Activated naive CD4-positive, alpha-beta T cell treated with anti-CD3 and anti-CD28 coated beads, Interleukin-2, amount 50 U/mL, for 24 hours (primary cell): ENCODE data around the gene ACTL8.

Experiments
- H3K27ac Mint-ChIP-seq: one replicate; pipeline ENCODE4 v1.8.0; 2021; ENCODE audit warnings: mild to moderate bottlenecking, mixed read lengths
- H3K27me3 Mint-ChIP-seq: one replicate; pipeline ENCODE4 v1.8.0; 2021; ENCODE audit warnings: mixed read lengths
- H3K36me3 Mint-ChIP-seq: one replicate; pipeline ENCODE4 v1.8.0; 2021; ENCODE audit warnings: mixed read lengths
- H3K4me1 Mint-ChIP-seq: one replicate; pipeline ENCODE4 v1.8.0; 2021; ENCODE audit warnings: mixed read lengths
- H3K4me3 Mint-ChIP-seq: one replicate; pipeline ENCODE4 v1.8.0; 2021; ENCODE audit warnings: mild to moderate bottlenecking, mixed read lengths
- H3K9me3 Mint-ChIP-seq: one replicate; pipeline ENCODE4 v1.8.0; 2021; ENCODE audit warnings: mixed read lengths

ACTL8 gene

GRCh38 chr1:17774452-17774851 lies 19.3 kb downstream of the ACTL8 start:
- H3K9me3 Mint-ChIP-seq = no peaks in the 10 kb centered on the region
- H3K4me1 Mint-ChIP-seq = no peaks in the 10 kb centered on the region
- H3K36me3 Mint-ChIP-seq = no peaks in the 10 kb centered on the region
- H3K27me3 Mint-ChIP-seq = peaks cover 2% of the 10 kb centered on the region
- H3K4me3 Mint-ChIP-seq = no peak overlapping the region
- no peak overlapping the region for H3K27ac Mint-ChIP-seq

GRCh38 chr1:17775796-17776195 lies 20.7 kb downstream of the ACTL8 start:
- no peak overlapping the region for H3K27ac Mint-ChIP-seq
- H3K4me3 Mint-ChIP-seq = no peak overlapping the region
- no peaks in the 10 kb centered on the region for H3K9me3 Mint-ChIP-seq

GRCh38 chr1:17776426-17776825 lies 21.3 kb downstream of the ACTL8 start:
- Mint-ChIP-seq H3K27me3 (peaks cover under 1% of the 10 kb centered on the region), H3K27ac (no peak overlapping the region), H3K4me1 (no peaks in the 10 kb centered on the region), H3K4me3 (no peak overlapping the region), H3K9me3 (no peaks in the 10 kb centered on the region), H3K36me3 (no peaks in the 10 kb centered on the region)

More at GRCh38 chr1:17775796-17776195, 20.7 kb downstream of the ACTL8 start:
- no peaks in the 10 kb centered on the region for H3K36me3 Mint-ChIP-seq
- H3K27me3 Mint-ChIP-seq = peaks cover 2% of the 10 kb centered on the region
- no peaks in the 10 kb centered on the region for H3K4me1 Mint-ChIP-seq

- Mint-ChIP-seq H3K9me3 (no peaks in the 10 kb centered on the region), H3K4me3 (no peak overlapping the region), H3K27ac (no peak overlapping the region), H3K27me3 (peaks cover 2% of the 10 kb centered on the region), H3K36me3 (no peaks in the 10 kb centered on the region), H3K4me1 (no peaks in the 10 kb centered on the region)
Measured at GRCh38 chr1:17777330-17777729, 22.2 kb downstream of the ACTL8 start.

GRCh38 chr1:17777818-17778217 lies 22.7 kb downstream of the ACTL8 start:
- Mint-ChIP-seq H3K4me3 (no peak overlapping the region), H3K27ac (no peak overlapping the region), H3K27me3 (peaks cover 2% of the 10 kb centered on the region), H3K36me3 (no peaks in the 10 kb centered on the region), H3K4me1 (no peaks in the 10 kb centered on the region), H3K9me3 (no peaks in the 10 kb centered on the region)

- H3K4me1 Mint-ChIP-seq = no peaks in the 10 kb centered on the region
- no peak overlapping the region for H3K4me3 Mint-ChIP-seq
- H3K27me3 Mint-ChIP-seq = peaks cover 2% of the 10 kb centered on the region
- H3K27ac Mint-ChIP-seq = no peak overlapping the region
- no peaks in the 10 kb centered on the region for H3K36me3 Mint-ChIP-seq
- H3K9me3 Mint-ChIP-seq = no peaks in the 10 kb centered on the region
Measured at GRCh38 chr1:17780916-17781315, 25.8 kb downstream of the ACTL8 start.

- no peak overlapping the region for H3K27ac Mint-ChIP-seq
- H3K9me3 Mint-ChIP-seq = no peaks in the 10 kb centered on the region
- peaks cover 6% of the 10 kb centered on the region for H3K27me3 Mint-ChIP-seq
- no peaks in the 10 kb centered on the region for H3K4me1 Mint-ChIP-seq
- no peaks in the 10 kb centered on the region for H3K36me3 Mint-ChIP-seq
- no peak overlapping the region for H3K4me3 Mint-ChIP-seq
Measured at GRCh38 chr1:17789926-17790325, 34.8 kb downstream of the ACTL8 start.

GRCh38 chr1:17790383-17791054 lies 35.4 kb downstream of the ACTL8 start:
- H3K27me3 Mint-ChIP-seq = peaks cover 6% of the 10 kb centered on the region
- no peaks in the 10 kb centered on the region for H3K9me3 Mint-ChIP-seq
- H3K36me3 Mint-ChIP-seq = no peaks in the 10 kb centered on the region
- no peaks in the 10 kb centered on the region for H3K4me1 Mint-ChIP-seq
- H3K27ac Mint-ChIP-seq = no peak overlapping the region
- no peak overlapping the region for H3K4me3 Mint-ChIP-seq

- no peaks in the 10 kb centered on the region for H3K36me3 Mint-ChIP-seq
- no peaks in the 10 kb centered on the region for H3K4me1 Mint-ChIP-seq
- no peaks in the 10 kb centered on the region for H3K9me3 Mint-ChIP-seq
- no peak overlapping the region for H3K4me3 Mint-ChIP-seq
- H3K27me3 Mint-ChIP-seq = peaks cover 6% of the 10 kb centered on the region
- H3K27ac Mint-ChIP-seq = no peak overlapping the region
Measured at GRCh38 chr1:17791055-17791390, 35.9 kb downstream of the ACTL8 start.

- no peaks in the 10 kb centered on the region for H3K36me3 Mint-ChIP-seq
- no peak overlapping the region for H3K4me3 Mint-ChIP-seq
- H3K27ac Mint-ChIP-seq = no peak overlapping the region
- no peaks in the 10 kb centered on the region for H3K9me3 Mint-ChIP-seq
- peaks cover 6% of the 10 kb centered on the region for H3K27me3 Mint-ChIP-seq
- H3K4me1 Mint-ChIP-seq = no peaks in the 10 kb centered on the region
Measured at GRCh38 chr1:17791480-17791879, 36.3 kb downstream of the ACTL8 start.

- H3K4me3 Mint-ChIP-seq = no peak overlapping the region
- peaks cover under 1% of the 10 kb centered on the region for H3K4me1 Mint-ChIP-seq
- no peaks in the 10 kb centered on the region for H3K9me3 Mint-ChIP-seq
- no peak overlapping the region for H3K27ac Mint-ChIP-seq
- H3K36me3 Mint-ChIP-seq = no peaks in the 10 kb centered on the region
- H3K27me3 Mint-ChIP-seq = peaks cover 6% of the 10 kb centered on the region
Measured at GRCh38 chr1:17792421-17792820, 37.3 kb downstream of the ACTL8 start.

GRCh38 chr1:17795081-17795809 lies 40.1 kb downstream of the ACTL8 start:
- Mint-ChIP-seq H3K9me3 (no peaks in the 10 kb centered on the region), H3K27ac (no peak overlapping the region), H3K27me3 (peaks cover 6% of the 10 kb centered on the region), H3K36me3 (no peaks in the 10 kb centered on the region), H3K4me3 (no peak overlapping the region), H3K4me1 (peaks cover 5% of the 10 kb centered on the region)

- no peaks in the 10 kb centered on the region for H3K9me3 Mint-ChIP-seq
- H3K4me1 Mint-ChIP-seq = peaks cover 5% of the 10 kb centered on the region
- H3K36me3 Mint-ChIP-seq = no peaks in the 10 kb centered on the region
- H3K27me3 Mint-ChIP-seq = peaks cover 6% of the 10 kb centered on the region
- no peak overlapping the region for H3K4me3 Mint-ChIP-seq
- no peak overlapping the region for H3K27ac Mint-ChIP-seq
Measured at GRCh38 chr1:17795836-17796645, 40.9 kb downstream of the ACTL8 start.

- no peaks in the 10 kb centered on the region for H3K9me3 Mint-ChIP-seq
- H3K27ac Mint-ChIP-seq = no peak overlapping the region
- H3K4me3 Mint-ChIP-seq = no peak overlapping the region
- H3K36me3 Mint-ChIP-seq = no peaks in the 10 kb centered on the region
- peaks cover 5% of the 10 kb centered on the region for H3K4me1 Mint-ChIP-seq
- H3K27me3 Mint-ChIP-seq = peaks cover 8% of the 10 kb centered on the region
Measured at GRCh38 chr1:17797478-17797877, 42.3 kb downstream of the ACTL8 start.

GRCh38 chr1:17798011-17798410 lies 42.9 kb downstream of the ACTL8 start:
- Mint-ChIP-seq H3K27ac (no peak overlapping the region), H3K4me1 (peaks cover 5% of the 10 kb centered on the region), H3K27me3 (peaks cover 5% of the 10 kb centered on the region), H3K4me3 (no peak overlapping the region), H3K36me3 (no peaks in the 10 kb centered on the region), H3K9me3 (no peaks in the 10 kb centered on the region)

- peaks cover 5% of the 10 kb centered on the region for H3K4me1 Mint-ChIP-seq
- peaks cover 4% of the 10 kb centered on the region for H3K27me3 Mint-ChIP-seq
- no peaks in the 10 kb centered on the region for H3K36me3 Mint-ChIP-seq
- H3K27ac Mint-ChIP-seq = no peak overlapping the region
- H3K4me3 Mint-ChIP-seq = no peak overlapping the region
- H3K9me3 Mint-ChIP-seq = no peaks in the 10 kb centered on the region
Measured at GRCh38 chr1:17798799-17799382, 43.8 kb downstream of the ACTL8 start.
